SU-DHL-6 (cell line): ENCODE data around the gene C1QTNF8.
"Not testable (repeated sequence)": the region's sequence is repeated elsewhere in the genome, so short reads cannot be mapped to it uniquely, and the experiment has no call there.

Experiments used
- H2AFZ ChIP-seq: fragments of 200-600 bp; sonication (generic); 2 replicates; pipeline ENCODE4 v1.6.1; 2014; ENCODE audit warnings: low read depth, mild to moderate bottlenecking, moderate library complexity, mixed read lengths, antibody characterized with exemption, low read length; ENCODE audit not compliant: severe bottlenecking
- H3F3A ChIP-seq: fragments of 200-600 bp; shearing (Covaris generic); 2 replicates; pipeline ENCODE4 v1.6.0; 2016; ENCODE audit warnings: antibody characterized with exemption, mild to moderate bottlenecking; ENCODE audit not compliant: insufficient read depth
- H3K27ac ChIP-seq: fragments of 200-600 bp; sonication (generic); 2 replicates; pipeline ENCODE4 v1.5.1; 2016; ENCODE audit warnings: low read depth, mild to moderate bottlenecking, low read length, moderate library complexity, mixed read lengths
- H3K27me3 ChIP-seq: fragments of 200-600 bp; sonication (generic), shearing (Covaris generic); 2 replicates; pipeline ENCODE4 v1.6.0; 2014; ENCODE audit warnings: mild to moderate bottlenecking, low read length
- H3K36me3 ChIP-seq: fragments of 200-600 bp; sonication (generic); 2 replicates; pipeline ENCODE4 v1.6.1; 2014; ENCODE audit warnings: mild to moderate bottlenecking, low read length, mixed read lengths
- H3K4me2 ChIP-seq: fragments of 300-600, 200-600 bp; shearing (Covaris generic), sonication (generic); 2 replicates; pipeline ENCODE4 v1.6.0; 2014; ENCODE audit warnings: low read length, low read depth, mild to moderate bottlenecking; ENCODE audit not compliant: poor library complexity, severe bottlenecking
- H3K4me3 ChIP-seq: fragments of 200-600 bp; sonication (generic); 2 replicates; pipeline ENCODE4 v1.5.1; 2014; ENCODE audit warnings: antibody characterized with exemption, low read length, mild to moderate bottlenecking, mixed read lengths; ENCODE audit not compliant: insufficient read depth, poor library complexity, severe bottlenecking
- H3K79me2 ChIP-seq: fragments of 200-600 bp; sonication (generic); 2 replicates; pipeline ENCODE4 v1.6.1; 2014; ENCODE audit warnings: mild to moderate bottlenecking, low read length, moderate library complexity; ENCODE audit not compliant: insufficient read depth
- H3K9ac ChIP-seq: fragments of 200-600 bp; sonication (generic); 2 replicates; pipeline ENCODE4 v1.7.0; 2014; ENCODE audit warnings: mild to moderate bottlenecking, low read length
- H3K9me2 ChIP-seq: fragments of 200-600 bp; sonication (generic); replicated peaks from 2 replicates; pipeline ENCODE4 v1.6.1; 2014; ENCODE audit warnings: low read length; ENCODE audit not compliant: insufficient read depth
- H3K9me3 ChIP-seq: fragments of 200-600 bp; sonication (generic); 2 replicates; pipeline ENCODE4 v1.6.1; 2014; ENCODE audit warnings: low read length, mixed read lengths; ENCODE audit not compliant: insufficient read depth
- H4K20me1 ChIP-seq: fragments of 200-600 bp; sonication (generic); 2 replicates; pipeline ENCODE4 v1.6.1; 2014; ENCODE audit warnings: low read depth, mild to moderate bottlenecking, antibody characterized with exemption, low read length, moderate library complexity, mixed read lengths
- EZH2phosphoT487 ChIP-seq: fragments of 200-600 bp; sonication (generic), shearing (Covaris generic); conservative IDR thresholded peaks from 2 replicates; pipeline ENCODE4 v1.6.1; 2018; ENCODE audit warnings: mild to moderate bottlenecking, antibody characterized with exemption, low read length, moderate library complexity, mixed read lengths
- TF ChIP-seq, protein P1 (sequence below): fragments of 200-600 bp; sonication (generic); IDR thresholded peaks from one replicate; pipeline ENCODE4 v1.5.1; 2017; ENCODE audit warnings: antibody characterized with exemption, mild to moderate bottlenecking, low read length, moderate library complexity; ENCODE audit not compliant: insufficient read depth, poor library complexity, severe bottlenecking

C1QTNF8 gene

GRCh38 chr16:1094601-1095449 lies 1.2 kb downstream of the C1QTNF8 start:
- Histone ChIP-seq H3K27me3 (no peaks in the 10 kb centered on the region), H3K27ac (no peak overlapping the region), H3F3A (no peaks in the 10 kb centered on the region), H3K4me3 (no peak overlapping the region), H3K36me3 (no peaks in the 10 kb centered on the region), H3K9ac (no peak overlapping the region), H3K9me2 (no peaks in the 10 kb centered on the region), H3K9me3 (no peaks in the 10 kb centered on the region), H3K79me2 (no peaks in the 10 kb centered on the region), H3K4me2 (no peak overlapping the region), H4K20me1 (no peaks in the 10 kb centered on the region), H2AFZ (no peak overlapping the region)
- TF ChIP-seq, protein P1, sequence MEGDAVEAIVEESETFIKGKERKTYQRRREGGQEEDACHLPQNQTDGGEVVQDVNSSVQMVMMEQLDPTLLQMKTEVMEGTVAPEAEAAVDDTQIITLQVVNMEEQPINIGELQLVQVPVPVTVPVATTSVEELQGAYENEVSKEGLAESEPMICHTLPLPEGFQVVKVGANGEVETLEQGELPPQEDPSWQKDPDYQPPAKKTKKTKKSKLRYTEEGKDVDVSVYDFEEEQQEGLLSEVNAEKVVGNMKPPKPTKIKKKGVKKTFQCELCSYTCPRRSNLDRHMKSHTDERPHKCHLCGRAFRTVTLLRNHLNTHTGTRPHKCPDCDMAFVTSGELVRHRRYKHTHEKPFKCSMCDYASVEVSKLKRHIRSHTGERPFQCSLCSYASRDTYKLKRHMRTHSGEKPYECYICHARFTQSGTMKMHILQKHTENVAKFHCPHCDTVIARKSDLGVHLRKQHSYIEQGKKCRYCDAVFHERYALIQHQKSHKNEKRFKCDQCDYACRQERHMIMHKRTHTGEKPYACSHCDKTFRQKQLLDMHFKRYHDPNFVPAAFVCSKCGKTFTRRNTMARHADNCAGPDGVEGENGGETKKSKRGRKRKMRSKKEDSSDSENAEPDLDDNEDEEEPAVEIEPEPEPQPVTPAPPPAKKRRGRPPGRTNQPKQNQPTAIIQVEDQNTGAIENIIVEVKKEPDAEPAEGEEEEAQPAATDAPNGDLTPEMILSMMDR, result no peak
- TF ChIP-seq EZH2phosphoT487, result no peak

- Histone ChIP-seq H2AFZ (no peak overlapping the region), H3K4me2 (no peak overlapping the region), H3K79me2 (no peaks in the 10 kb centered on the region), H3K27me3 (no peaks in the 10 kb centered on the region), H4K20me1 (no peaks in the 10 kb centered on the region), H3F3A (no peaks in the 10 kb centered on the region), H3K4me3 (no peak overlapping the region), H3K36me3 (no peaks in the 10 kb centered on the region), H3K9ac (no peak overlapping the region), H3K9me2 (no peaks in the 10 kb centered on the region), H3K27ac (no peak overlapping the region), H3K9me3 (no peaks in the 10 kb centered on the region)
- TF ChIP-seq, protein P1, result no peak
- TF ChIP-seq EZH2phosphoT487, result no peak
These were observed 1.9 kb downstream of the C1QTNF8 start for GRCh38 chr16:1094124-1094479.

- no peak overlapping the region for H3K9ac ChIP-seq
- TF ChIP-seq, protein P1, result no peak
- no peak for TF ChIP-seq EZH2phosphoT487
These were observed 2.5 kb downstream of the C1QTNF8 start for GRCh38 chr16:1093284-1094123.

DNA sequence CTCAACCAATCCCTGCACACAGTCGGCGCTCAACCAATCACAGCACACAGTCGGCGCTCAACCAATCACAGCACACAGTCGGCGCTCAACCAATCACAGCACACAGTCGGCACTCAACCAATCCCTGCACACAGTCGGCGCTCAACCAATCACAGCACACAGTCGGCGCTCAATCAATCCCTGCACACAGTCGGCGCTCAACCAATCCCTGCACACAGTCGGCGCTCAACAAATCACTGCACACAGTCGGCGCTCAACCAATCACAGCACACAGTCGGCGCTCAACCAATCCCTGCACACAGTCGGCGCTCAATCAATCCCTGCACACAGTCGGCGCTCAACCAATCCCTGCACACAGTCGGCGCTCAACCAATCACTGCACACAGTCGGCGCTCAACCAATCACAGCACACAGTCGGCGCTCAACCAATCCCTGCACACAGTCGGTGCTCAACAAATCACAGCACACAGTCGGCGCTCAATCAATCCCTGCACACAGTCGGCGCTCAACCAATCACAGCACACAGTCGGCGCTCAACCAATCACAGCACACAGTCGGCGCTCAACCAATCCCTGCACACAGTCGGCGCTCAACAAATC lies 3.3 kb downstream of the C1QTNF8 start:
- not testable (repeated sequence) for H3F3A ChIP-seq, H3K9ac ChIP-seq, H3K27me3 ChIP-seq, H3K27ac ChIP-seq, H3K9me3 ChIP-seq, H3K9me2 ChIP-seq, H2AFZ ChIP-seq, H3K79me2 ChIP-seq, H4K20me1 ChIP-seq, H3K36me3 ChIP-seq, H3K4me3 ChIP-seq, H3K4me2 ChIP-seq

More at GRCh38 chr16:1093284-1094123, 2.5 kb downstream of the C1QTNF8 start:
- Histone ChIP-seq H4K20me1 (no peaks in the 10 kb centered on the region), H2AFZ (no peak overlapping the region), H3K27me3 (no peaks in the 10 kb centered on the region), H3K4me3 (no peak overlapping the region), H3K9me3 (no peaks in the 10 kb centered on the region), H3K27ac (no peak overlapping the region), H3K9me2 (no peaks in the 10 kb centered on the region), H3F3A (no peaks in the 10 kb centered on the region), H3K4me2 (no peak overlapping the region), H3K79me2 (no peaks in the 10 kb centered on the region), H3K36me3 (no peaks in the 10 kb centered on the region)
